Measurements from ENCODE around the gene IMMP2L.

IMMP2L gene

GRCh38 chr7:110620110-110620735 is 942.1 kb downstream of the IMMP2L start:
- no peaks in the 10 kb centered on the region for H3F3A ChIP-seq (ENCODE audit: low read depth)
- H3K9me2 ChIP-seq (replicated peaks; ENCODE audit: low read depth, low read length) = no peaks in the 10 kb centered on the region
- no peak overlapping the region for H3K4me2 ChIP-seq (ENCODE audit: low read depth, low read length, poor library complexity, severe bottlenecking)
- no peaks in the 10 kb centered on the region for H3K9me3 ChIP-seq (ENCODE audit: insufficient read depth, low read depth, low read length)
- no peak overlapping the region for H3K4me3 ChIP-seq (ENCODE audit: low read length, poor library complexity, severe bottlenecking)
- H3K4me1 ChIP-seq (ENCODE audit: insufficient read depth, low read length, poor library complexity, severe bottlenecking) = no peaks in the 10 kb centered on the region
- no peak overlapping the region for H3K9ac ChIP-seq (ENCODE audit: low read depth, low read length, poor library complexity, severe bottlenecking)
- H2AFZ ChIP-seq (ENCODE audit: low read length) = no peak overlapping the region
- no peaks in the 10 kb centered on the region for H4K20me1 ChIP-seq (ENCODE audit: insufficient read depth, low read length, poor library complexity, severe bottlenecking)
- no peaks in the 10 kb centered on the region for H3K79me2 ChIP-seq (ENCODE audit: insufficient read depth, low read length)
- TF ChIP-seq CTCF (conservative IDR thresholded peaks at IDR 0.05; ENCODE audit: low read length) = no peak
- TF ChIP-seq EZH2phosphoT487 (IDR thresholded peaks at IDR 0.05; ENCODE audit: borderline replicate concordance) = no peak
- no peaks in the 10 kb centered on the region for H3K36me3 ChIP-seq (ENCODE audit: insufficient read depth, low read length)
- no peaks in the 10 kb centered on the region for H3K27me3 ChIP-seq (ENCODE audit: insufficient read depth, low read length, poor library complexity, severe bottlenecking)

All from Loucy (cell line).